Measurements from ENCODE around the gene GJB4.

DNA sequence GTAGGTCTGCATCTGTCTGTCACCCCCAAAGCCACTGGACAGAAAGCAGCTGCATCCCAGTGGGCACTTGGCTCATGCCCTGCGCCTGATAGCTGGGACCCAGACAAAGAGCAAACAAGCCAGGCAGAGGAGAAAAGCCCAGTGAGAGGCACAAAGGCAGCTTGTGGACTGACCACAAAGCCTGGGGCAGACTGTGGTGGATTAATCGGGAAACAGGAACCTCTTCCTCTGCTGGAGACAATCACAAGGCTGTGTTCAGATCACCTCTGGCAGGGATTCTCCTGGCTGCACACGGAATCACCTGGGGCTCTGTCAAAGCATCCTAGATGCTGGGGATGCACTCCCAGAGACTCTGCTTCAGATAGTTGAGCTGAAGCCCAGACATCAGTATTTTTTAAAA is 19.9 kb upstream of the GJB4 start:
- TF ChIP-seq CTCF (IDR thresholded peaks at IDR 0.05), result no peak
- no peak for TF ChIP-seq POLR2A (IDR thresholded peaks at IDR 0.05)
